ENCODE data around the gene VSIG1. TPM values are rescaled to one million over a fixed set of nuclear protein-coding genes. Genes with fewer than 3 reads are reported as not detected.

VSIG1 gene
- 0.73 TPM in 1 of 2 replicates, not detected in the other for total RNA-seq

DNA sequence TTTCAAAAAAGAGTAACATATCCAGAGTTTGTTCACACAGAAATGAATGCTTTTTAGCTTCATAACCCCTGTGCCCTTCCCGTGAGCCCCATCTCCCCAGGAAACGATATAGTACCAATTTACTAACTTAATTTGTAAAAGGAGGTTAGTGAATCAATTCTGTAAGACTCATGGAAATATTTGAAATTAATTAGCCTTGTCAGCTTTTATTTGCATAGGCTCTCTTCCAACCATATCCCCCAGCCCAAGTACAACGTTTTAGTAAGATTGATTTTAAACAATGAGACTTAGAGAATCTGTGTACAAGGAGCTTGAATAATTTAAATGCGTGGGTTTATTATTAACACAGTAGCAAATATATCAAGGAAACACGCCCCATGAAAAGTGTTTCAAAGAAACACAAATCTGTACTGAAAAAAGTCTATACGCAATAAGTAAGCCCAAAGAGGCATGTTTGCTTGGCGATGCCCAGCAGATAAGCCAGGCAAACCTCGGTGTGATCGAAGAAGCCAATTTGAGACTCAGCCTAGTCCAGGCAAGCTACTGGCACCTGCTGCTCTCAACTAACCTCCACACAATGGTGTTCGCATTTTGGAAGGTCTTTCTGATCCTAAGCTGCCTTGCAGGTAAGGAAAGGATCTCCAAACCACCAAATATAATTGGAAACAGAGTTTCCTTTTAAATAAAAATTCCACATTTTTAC, at the start of gene VSIG1:
TSS of gene VSIG1 (plus strand) at position 512 of the 703 bp plus-strand sequence. CDS start at position 578, 66 bp downstream.
- Mint-ChIP-seq H3K27ac (no peak within 1 kb of the TSS), H3K9me3 (no peaks in the 10 kb centered on the region), H3K36me3 (ENCODE audit: low read depth) (no peaks in the 10 kb centered on the region), H3K27me3 (ENCODE audit: insufficient read depth) (peaks cover 2% of the 10 kb centered on the region), H3K4me3 (no peak within 1 kb of the TSS), H3K4me1 (ENCODE audit: low read depth) (no peaks in the 10 kb centered on the region)
- DNase-seq (ENCODE audit: low spot score) = no peak
- intact Hi-C loops (cut with micrococcal nuclease) = no loop called here

DNA sequence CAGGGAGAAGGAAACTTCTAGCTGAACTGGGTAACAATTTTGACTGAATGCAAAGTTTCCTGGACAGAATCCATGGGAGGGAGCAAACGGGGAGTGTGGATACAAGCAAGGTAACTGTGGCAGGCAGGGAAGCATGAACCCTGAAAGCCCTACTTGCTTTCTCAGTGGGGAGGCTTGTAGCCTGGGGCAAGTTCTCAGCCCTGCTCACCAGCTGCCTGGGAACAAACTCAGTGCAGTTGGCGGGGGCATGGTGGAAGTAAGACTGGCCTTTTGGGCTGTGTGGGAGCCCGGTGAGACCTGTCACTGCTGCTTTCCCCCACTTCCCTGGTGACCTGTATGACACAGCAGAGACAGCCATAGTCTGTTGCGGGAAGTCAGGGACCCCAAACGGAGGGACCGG, 48.7 kb upstream of the VSIG1 start:
- intact Hi-C loops (cut with micrococcal nuclease) = no loop called here
- Mint-ChIP-seq H3K4me1 (ENCODE audit: low read depth) (no peaks in the 10 kb centered on the region), H3K4me3 (no peak overlapping the region), H3K9me3 (peaks cover 3% of the 10 kb centered on the region), H3K27ac (no peak overlapping the region), H3K27me3 (ENCODE audit: insufficient read depth) (no peaks in the 10 kb centered on the region), H3K36me3 (ENCODE audit: low read depth) (no peaks in the 10 kb centered on the region)
- DNase-seq (ENCODE audit: low spot score) = no peak

DNA sequence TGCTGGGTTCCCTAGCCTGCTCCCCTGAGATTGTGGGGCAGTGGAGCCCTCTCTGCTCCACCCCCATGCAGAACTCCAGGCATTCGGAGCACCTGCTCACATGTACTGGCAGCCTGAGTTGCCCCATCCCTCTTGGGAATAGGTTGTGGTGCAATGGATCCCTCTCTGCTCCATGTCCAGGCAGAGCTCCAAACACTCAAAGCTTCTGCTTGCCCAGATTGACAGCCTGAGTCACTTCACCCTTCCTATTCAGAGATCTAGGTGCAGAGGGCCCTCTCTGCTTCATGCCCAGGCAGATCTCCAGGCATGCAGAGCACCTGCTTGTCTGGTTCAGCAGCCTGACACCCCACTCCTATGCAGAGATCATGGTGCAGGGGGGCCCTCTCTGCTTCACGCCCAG, 44.1 kb upstream of the VSIG1 start:
- no peaks in the 10 kb centered on the region for H3K36me3 Mint-ChIP-seq (ENCODE audit: low read depth)
- peaks cover 3% of the 10 kb centered on the region for H3K9me3 Mint-ChIP-seq
- no peak overlapping the region for H3K4me3 Mint-ChIP-seq
- no peak for DNase-seq (ENCODE audit: low spot score)
- H3K4me1 Mint-ChIP-seq (ENCODE audit: low read depth) = no peaks in the 10 kb centered on the region
- intact Hi-C loops (cut with micrococcal nuclease) = loop anchor here (1.0 to 5.0 kb wide), 2 partner anchors 72 to 343 kb away; no protein-coding TSS in a partner anchor
- peaks cover 4% of the 10 kb centered on the region for H3K27me3 Mint-ChIP-seq (ENCODE audit: insufficient read depth)
- H3K27ac Mint-ChIP-seq = no peak overlapping the region

DNA sequence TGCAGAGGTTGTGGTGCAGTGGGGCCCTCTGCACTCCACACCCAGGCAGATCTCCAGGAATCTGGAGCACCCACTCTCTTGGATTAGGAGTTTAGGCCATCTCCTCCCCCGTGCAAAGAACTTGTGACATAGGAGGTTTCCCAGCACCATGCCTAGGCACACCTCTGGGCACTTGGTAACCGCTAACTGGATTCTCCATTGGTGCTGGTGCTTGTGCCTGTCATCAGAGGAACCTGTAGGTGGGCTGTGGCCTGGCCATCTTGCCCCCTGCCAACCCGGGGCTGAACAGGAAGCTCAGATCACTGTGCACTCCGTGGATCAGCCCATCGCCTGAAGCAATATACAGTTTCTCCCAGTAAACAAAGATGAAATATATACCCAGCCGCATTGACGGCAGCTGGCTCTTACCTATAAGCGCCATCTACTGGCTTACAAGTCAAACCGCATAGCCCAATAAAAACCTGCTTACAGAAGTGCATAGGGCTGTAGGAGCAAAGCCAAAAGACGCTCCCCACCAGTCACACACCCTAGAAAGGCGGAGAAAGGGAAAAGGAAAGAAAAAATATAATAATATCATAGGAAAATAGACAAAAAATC, 43.5 kb upstream of the VSIG1 start:
- no peak overlapping the region for H3K27ac Mint-ChIP-seq

DNA sequence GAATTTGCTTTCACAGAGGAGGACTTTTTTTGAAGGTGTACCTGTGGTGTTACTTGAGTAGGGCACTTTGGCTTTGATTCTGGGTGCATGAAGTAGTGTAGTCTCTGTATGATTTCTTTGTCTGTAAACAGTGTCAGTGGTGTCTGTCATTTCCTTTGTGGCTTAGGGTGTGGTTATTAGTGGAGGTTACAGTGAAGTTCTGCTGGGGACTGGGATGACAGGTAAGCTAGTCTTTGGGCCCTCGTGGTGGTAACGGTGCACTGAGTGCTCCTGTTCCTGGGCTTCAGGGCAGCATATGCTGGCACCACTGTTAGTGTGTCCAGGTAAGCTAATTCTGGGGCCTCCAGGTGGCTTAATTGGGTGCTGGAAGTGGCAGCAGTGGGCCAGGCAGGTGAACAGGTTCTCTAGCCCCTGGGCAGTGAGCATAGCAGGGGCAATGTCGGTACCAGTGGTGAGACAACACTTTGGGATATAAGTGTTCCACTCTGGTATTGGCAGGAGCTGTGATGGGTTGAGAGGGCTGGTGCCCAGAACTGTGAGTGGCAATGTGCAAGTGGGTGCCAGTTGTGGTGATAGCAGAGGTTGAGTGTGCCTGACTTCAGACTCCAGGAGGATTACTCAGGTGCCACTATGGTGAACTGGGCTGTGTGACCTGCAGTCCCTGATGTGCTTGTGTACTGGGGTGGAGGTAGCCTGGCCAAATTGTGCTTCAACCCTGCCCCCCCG, 26.0 kb upstream of the VSIG1 start:
- H3K9me3 Mint-ChIP-seq = no peaks in the 10 kb centered on the region
- peaks cover 34% of the 10 kb centered on the region for H3K4me1 Mint-ChIP-seq (ENCODE audit: low read depth)
- H3K27ac Mint-ChIP-seq = no peak overlapping the region
- intact Hi-C loops (cut with micrococcal nuclease) = no loop called here
- peak; percentile 18 for DNase-seq (ENCODE audit: low spot score)
- H3K36me3 Mint-ChIP-seq (ENCODE audit: low read depth) = peaks cover 2% of the 10 kb centered on the region
- H3K4me3 Mint-ChIP-seq = peak overlapping the region; percentile 20
- peaks cover 3% of the 10 kb centered on the region for H3K27me3 Mint-ChIP-seq (ENCODE audit: insufficient read depth)

More for the DNA sequence above, 43.5 kb upstream of the VSIG1 start:
- Mint-ChIP-seq H3K36me3 (ENCODE audit: low read depth) (no peaks in the 10 kb centered on the region), H3K9me3 (peaks cover 3% of the 10 kb centered on the region), H3K4me3 (no peak overlapping the region), H3K27me3 (ENCODE audit: insufficient read depth) (peaks cover 4% of the 10 kb centered on the region), H3K4me1 (ENCODE audit: low read depth) (no peaks in the 10 kb centered on the region)
- intact Hi-C loops (cut with micrococcal nuclease) = loop anchor here (1.0 to 5.0 kb wide), 2 partner anchors 71 to 344 kb away; no protein-coding TSS in a partner anchor
- DNase-seq (ENCODE audit: low spot score) = no peak

DNA sequence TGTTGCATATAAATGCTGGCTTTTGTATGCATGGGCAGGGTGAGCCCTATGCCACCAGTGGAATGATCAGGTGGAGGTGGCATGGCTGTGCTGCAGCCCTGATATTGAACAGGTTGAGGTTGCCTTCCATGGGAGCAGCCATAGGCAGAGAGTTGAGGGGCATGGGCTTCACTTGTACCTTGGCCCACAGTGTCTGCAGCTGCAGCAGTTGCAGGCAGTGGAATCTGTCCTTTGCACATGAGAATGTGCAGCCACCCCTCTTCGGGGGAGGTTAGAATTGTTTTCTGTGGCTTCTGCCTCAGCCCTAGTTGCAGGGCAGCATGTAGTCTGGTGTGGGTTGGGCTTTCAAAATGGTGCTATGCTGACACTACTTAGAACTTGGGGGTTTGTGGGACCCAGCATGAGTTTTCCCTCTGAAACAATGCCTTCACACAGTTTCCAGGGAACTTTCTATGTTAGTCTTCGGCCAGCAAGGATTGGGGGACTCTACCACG, 25.4 kb upstream of the VSIG1 start:
- no peak for DNase-seq (ENCODE audit: low spot score)
- peaks cover 2% of the 10 kb centered on the region for H3K36me3 Mint-ChIP-seq (ENCODE audit: low read depth)
- peaks cover 34% of the 10 kb centered on the region for H3K4me1 Mint-ChIP-seq (ENCODE audit: low read depth)
- no peaks in the 10 kb centered on the region for H3K9me3 Mint-ChIP-seq
- H3K27me3 Mint-ChIP-seq (ENCODE audit: insufficient read depth) = no peaks in the 10 kb centered on the region
- H3K27ac Mint-ChIP-seq = no peak overlapping the region
- intact Hi-C loops (cut with micrococcal nuclease) = no loop called here
- peak overlapping the region; percentile 20 for H3K4me3 Mint-ChIP-seq

DNA sequence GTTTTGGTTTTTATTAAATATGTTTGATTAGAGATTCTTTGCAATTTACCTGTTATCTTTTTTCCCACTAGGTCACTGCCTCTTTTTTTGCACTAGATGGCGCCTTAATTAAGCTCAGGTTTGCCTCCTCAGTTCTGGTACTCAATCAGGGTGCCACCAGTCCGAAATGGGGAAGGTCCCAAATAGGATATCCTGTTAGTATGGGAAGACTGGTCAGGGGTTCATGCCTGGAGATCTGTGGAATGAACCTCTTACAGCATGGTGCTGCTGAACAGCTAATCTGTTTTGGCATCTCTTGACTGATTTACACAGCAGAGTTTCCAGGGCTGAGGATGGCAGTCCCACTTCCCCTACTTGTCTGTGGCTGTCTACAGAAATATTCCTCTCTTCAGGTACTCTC, 24.2 kb upstream of the VSIG1 start:
- Mint-ChIP-seq H3K9me3 (no peaks in the 10 kb centered on the region), H3K4me1 (ENCODE audit: low read depth) (peaks cover 34% of the 10 kb centered on the region), H3K4me3 (no peak overlapping the region), H3K27me3 (ENCODE audit: insufficient read depth) (no peaks in the 10 kb centered on the region), H3K36me3 (ENCODE audit: low read depth) (peaks cover 2% of the 10 kb centered on the region), H3K27ac (peak overlapping the region; percentile 12)
- intact Hi-C loops (cut with micrococcal nuclease) = loop anchor here (1.0 kb wide), 1 partner anchor 52 kb away; no protein-coding TSS in a partner anchor
- DNase-seq (ENCODE audit: low spot score) = no peak

DNA sequence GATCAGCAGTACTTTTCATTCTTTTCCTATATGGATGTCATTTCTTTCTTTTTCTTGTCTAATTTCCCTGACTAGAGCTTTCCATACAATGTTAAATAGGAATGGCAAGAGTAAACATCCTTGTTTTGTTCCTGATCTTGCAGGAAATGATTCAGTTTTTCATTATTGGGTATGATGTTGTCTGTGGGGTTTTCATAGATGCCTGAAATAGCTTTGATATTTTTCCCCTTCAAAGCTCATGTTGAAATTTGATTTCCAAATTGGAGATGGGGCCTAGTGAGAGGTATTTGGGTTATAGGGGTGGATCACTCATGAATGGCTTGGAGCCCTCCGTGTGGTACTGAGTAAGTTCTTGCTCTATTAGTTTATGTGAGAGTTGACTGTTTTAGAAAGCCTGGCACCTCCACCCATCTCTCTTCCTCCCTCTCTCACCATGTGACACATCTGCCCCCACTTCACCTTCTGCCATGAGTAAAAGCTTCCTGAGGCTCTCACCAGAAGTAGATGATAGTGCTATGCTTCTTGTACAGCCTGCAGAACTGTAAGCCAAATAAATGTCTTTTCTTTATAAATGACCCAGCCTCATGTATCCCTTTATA, 22.3 kb upstream of the VSIG1 start:
- intact Hi-C loops (cut with micrococcal nuclease) = no loop called here
- Mint-ChIP-seq H3K9me3 (no peaks in the 10 kb centered on the region), H3K4me3 (no peak overlapping the region), H3K27ac (no peak overlapping the region), H3K36me3 (ENCODE audit: low read depth) (peaks cover 2% of the 10 kb centered on the region), H3K27me3 (ENCODE audit: insufficient read depth) (no peaks in the 10 kb centered on the region), H3K4me1 (ENCODE audit: low read depth) (peaks cover 34% of the 10 kb centered on the region)
- DNase-seq (ENCODE audit: low spot score) = no peak

DNA sequence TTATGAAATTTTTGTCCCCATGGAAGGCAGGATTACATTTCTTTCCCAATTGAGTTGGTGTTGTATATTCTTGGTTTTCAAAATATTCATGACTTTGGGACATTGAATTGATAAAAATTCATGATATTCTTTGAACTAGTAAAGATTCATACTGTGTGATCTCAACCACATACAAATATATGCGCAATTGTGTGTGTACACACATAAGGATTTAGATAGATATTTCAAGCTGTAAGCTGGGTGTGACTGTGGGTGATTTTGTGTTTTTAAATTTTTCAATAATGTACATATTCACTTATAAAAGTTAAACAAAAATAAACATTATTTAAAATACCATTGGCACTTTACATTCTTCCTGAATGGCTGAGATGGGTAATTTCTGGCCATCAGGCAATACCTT, 19.5 kb upstream of the VSIG1 start:
- no peak overlapping the region for H3K4me3 Mint-ChIP-seq
- no peaks in the 10 kb centered on the region for H3K27me3 Mint-ChIP-seq (ENCODE audit: insufficient read depth)
- no peak overlapping the region for H3K27ac Mint-ChIP-seq
- DNase-seq (ENCODE audit: low spot score) = no peak
- intact Hi-C loops (cut with micrococcal nuclease) = no loop called here
- H3K4me1 Mint-ChIP-seq (ENCODE audit: low read depth) = peaks cover 15% of the 10 kb centered on the region
- H3K36me3 Mint-ChIP-seq (ENCODE audit: low read depth) = peaks cover 2% of the 10 kb centered on the region
- no peaks in the 10 kb centered on the region for H3K9me3 Mint-ChIP-seq

DNA sequence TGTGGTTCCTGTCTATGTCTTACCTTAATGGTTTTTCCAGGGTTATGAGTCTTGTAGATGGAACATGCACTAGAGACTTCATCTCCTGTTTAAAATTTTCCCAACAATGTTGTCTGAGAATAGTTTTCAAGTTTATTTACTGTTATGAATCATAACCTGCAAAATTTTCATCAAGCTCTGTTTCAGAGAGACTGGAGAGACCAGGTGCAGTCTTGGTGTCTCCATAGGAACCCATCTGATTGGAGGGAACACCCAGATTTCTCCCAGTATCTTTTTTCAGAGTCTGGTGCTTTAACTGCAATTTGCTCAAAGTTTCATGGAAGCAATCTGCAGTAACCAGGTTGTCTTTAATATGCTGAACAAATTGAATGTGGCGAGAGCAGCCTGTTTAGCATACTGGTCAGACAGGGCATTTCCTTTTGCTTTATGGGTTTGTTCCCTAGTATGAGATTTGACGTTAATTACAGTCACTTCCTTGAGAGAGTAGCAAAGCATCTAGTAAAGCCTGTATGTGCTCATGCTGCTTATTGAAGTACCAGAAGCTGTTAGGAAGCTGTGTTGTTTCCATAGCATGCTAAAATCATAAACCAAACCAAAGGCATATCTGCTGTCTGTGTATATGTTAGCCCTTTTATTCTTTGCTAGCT, 18.8 kb upstream of the VSIG1 start:
- Mint-ChIP-seq H3K4me3 (no peak overlapping the region), H3K27me3 (ENCODE audit: insufficient read depth) (no peaks in the 10 kb centered on the region), H3K36me3 (ENCODE audit: low read depth) (peaks cover 2% of the 10 kb centered on the region), H3K9me3 (no peaks in the 10 kb centered on the region), H3K27ac (no peak overlapping the region), H3K4me1 (ENCODE audit: low read depth) (peaks cover 11% of the 10 kb centered on the region)
- intact Hi-C loops (cut with micrococcal nuclease) = no loop called here
- DNase-seq (ENCODE audit: low spot score) = no peak

DNA sequence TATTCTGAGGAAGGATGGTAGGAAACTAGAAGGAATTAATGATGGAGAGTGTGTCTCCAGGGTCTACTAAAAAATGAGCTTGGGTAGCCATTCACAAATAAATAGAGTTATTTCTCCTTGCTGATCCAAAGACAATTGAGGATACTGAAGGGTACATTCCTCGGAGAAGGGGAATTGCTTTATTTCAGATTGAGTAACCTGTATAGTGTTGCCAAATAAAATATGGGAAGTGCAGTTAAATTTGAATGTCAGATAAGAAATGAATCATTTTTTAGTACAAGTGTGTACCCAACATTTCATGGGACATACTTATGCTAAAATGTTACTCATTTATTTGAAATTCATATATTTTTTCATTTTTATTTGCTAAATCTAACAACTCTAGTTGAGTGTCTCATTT, 16.0 kb upstream of the VSIG1 start:
- DNase-seq (ENCODE audit: low spot score) = no peak
- H3K36me3 Mint-ChIP-seq (ENCODE audit: low read depth) = no peaks in the 10 kb centered on the region
- no peak overlapping the region for H3K27ac Mint-ChIP-seq
- intact Hi-C loops (cut with micrococcal nuclease) = no loop called here
- no peak overlapping the region for H3K4me3 Mint-ChIP-seq
- peaks cover 2% of the 10 kb centered on the region for H3K27me3 Mint-ChIP-seq (ENCODE audit: insufficient read depth)
- no peaks in the 10 kb centered on the region for H3K9me3 Mint-ChIP-seq
- no peaks in the 10 kb centered on the region for H3K4me1 Mint-ChIP-seq (ENCODE audit: low read depth)

DNA sequence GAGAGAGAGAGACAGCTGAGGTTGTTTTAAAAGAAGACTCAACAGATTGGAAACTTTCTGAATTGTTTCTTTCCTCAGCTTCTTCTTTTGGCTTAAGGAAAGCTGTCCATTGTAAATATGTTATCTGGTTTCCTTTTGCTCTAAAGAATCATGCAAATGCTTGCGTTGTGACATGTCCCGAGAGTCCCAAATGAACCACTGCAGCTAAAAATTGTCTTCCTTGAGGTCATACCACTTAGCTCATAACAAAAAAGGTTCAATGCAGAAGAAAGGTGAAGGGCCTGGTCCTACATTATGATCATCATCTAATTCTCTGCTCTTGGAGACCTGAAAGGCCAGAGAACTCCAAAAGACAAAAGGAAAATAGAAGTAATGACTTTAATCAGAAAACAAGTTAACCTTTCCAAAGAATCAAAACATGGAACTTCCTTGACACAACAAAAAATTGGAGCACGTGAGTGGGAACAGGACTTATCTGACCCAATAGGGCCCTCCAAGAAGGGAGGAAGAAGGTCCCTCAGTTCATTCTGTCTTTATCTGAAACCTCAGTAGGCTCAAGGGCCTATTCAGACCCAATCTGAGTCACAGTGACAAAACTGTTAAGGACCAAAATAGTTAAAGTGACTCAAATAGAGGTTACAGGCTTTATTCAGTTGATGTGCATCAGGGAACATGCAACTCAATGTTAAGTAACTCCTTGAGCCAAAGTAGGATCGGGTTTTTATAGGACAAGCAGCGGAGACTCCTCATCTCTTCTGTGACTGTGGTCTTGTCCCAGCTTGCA, 14.7 kb upstream of the VSIG1 start:
- peaks cover 2% of the 10 kb centered on the region for H3K27me3 Mint-ChIP-seq (ENCODE audit: insufficient read depth)
- no peak overlapping the region for H3K4me3 Mint-ChIP-seq
- H3K4me1 Mint-ChIP-seq (ENCODE audit: low read depth) = no peaks in the 10 kb centered on the region
- no peak overlapping the region for H3K27ac Mint-ChIP-seq
- intact Hi-C loops (cut with micrococcal nuclease) = no loop called here
- H3K36me3 Mint-ChIP-seq (ENCODE audit: low read depth) = no peaks in the 10 kb centered on the region
- H3K9me3 Mint-ChIP-seq = no peaks in the 10 kb centered on the region
- DNase-seq (ENCODE audit: low spot score) = no peak
